ENCODE data around the gene FCGR3B. TPM values are rescaled to one million over a fixed set of nuclear protein-coding genes. Genes with fewer than 3 reads are reported as not detected.
"Not testable (repeated sequence)": the region's sequence is repeated elsewhere in the genome, so short reads cannot be mapped to it uniquely, and the experiment has no call there.

The FCGR3B gene
- total RNA-seq, 1 experiment from 2014 or later = not detected

DNA sequence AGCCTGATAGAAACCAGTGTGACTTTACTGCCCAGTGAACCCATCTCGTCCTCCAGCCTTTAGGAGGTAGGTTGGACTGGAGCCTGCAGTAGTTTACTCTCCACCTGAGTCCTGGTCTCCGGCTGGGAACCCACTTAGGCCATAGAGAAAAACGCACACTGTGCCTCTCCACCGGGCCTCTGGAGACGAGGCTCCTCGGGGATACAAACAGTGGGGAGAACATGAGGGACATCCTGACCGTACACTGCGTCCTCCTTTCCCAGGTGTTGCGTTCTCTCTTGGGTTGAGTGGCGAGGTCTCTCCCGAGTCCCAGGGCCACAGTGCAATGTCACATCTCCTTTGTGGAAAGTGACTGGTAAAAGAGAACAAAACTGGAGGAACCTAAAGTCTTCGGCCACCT lies 26.0 kb downstream of the FCGR3B start:
- ATAC-seq; intact Hi-C loops (cut with micrococcal nuclease; ENCODE audit: unreplicated experiment); H3K27me3 ChIP-seq (ENCODE audit: control insufficient read depth, insufficient read depth, low read length); H3K9me3 ChIP-seq (ENCODE audit: control insufficient read depth, insufficient read depth, low read depth, low read length); H3K4me3 ChIP-seq (ENCODE audit: low read depth in 2 of 2, low read length in 2 of 2); DNase-seq (ENCODE audit: low read depth, low spot score); in situ Hi-C loops (cut with HindIII; ENCODE audit: low pct_unique_long_range_greater_than_20kb, low sequenced_read_pairs); H3K27ac ChIP-seq (ENCODE audit: low read length); H3K36me3 ChIP-seq (ENCODE audit: control insufficient read depth, insufficient read depth, low read length); BruUV-seq (replicated peaks); H3K4me1 ChIP-seq (ENCODE audit: control insufficient read depth, insufficient read depth, low read length); CTCF ChIA-PET; POLR2A ChIA-PET: not testable (repeated sequence)

DNA sequence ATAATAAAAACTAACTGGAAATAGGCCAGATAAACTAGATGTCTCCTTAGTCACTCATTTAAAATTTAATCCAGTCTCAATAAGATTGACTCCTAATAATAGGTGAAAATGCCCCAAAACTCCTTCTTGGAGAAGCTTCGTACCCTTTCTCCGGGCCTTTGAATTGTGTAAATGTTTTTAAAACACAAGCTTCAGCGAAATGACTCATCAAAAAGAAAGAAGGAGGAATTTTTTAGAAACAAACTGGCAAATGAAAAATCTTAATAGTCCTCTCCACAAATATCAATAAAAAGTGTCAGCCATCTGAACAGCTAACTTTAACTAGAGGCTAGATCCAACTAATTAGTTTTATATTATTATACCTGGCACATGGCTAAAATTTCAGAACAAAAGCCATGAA lies 33.9 kb downstream of the FCGR3B start:
- H3K36me3 ChIP-seq (ENCODE audit: control insufficient read depth, insufficient read depth, low read length); POLR2A ChIA-PET; DNase-seq (ENCODE audit: low read depth, low spot score); BruUV-seq (replicated peaks); ATAC-seq; H3K27ac ChIP-seq (ENCODE audit: low read length); CTCF ChIA-PET; H3K4me3 ChIP-seq (ENCODE audit: low read depth in 2 of 2, low read length in 2 of 2); in situ Hi-C loops (cut with HindIII; ENCODE audit: low pct_unique_long_range_greater_than_20kb, low sequenced_read_pairs); H3K4me1 ChIP-seq (ENCODE audit: control insufficient read depth, insufficient read depth, low read length); H3K27me3 ChIP-seq (ENCODE audit: control insufficient read depth, insufficient read depth, low read length); H3K9me3 ChIP-seq (ENCODE audit: control insufficient read depth, insufficient read depth, low read depth, low read length); intact Hi-C loops (cut with micrococcal nuclease; ENCODE audit: unreplicated experiment): not testable (repeated sequence)

DNA sequence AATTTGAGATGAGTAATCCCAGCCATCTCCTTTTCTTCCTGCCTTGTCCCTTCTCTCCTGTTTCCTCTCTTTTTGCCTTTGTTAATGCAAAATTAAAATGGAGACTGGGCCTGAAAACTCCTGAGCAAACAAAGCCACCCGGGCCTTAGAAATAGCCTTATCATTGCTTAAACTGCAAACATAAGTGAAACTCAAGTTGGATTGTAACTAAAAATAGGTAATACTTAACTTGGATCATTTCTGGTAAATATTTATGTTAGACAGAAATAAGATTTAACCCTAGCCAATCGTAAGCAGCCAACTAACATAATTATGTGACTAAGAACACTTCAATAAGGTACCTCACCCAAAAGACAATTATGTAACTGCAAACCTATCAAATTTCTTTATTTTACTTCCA lies 35.4 kb downstream of the FCGR3B start:
- H3K27me3 ChIP-seq (ENCODE audit: control insufficient read depth, insufficient read depth, low read length); CTCF ChIA-PET; intact Hi-C loops (cut with micrococcal nuclease; ENCODE audit: unreplicated experiment); H3K4me1 ChIP-seq (ENCODE audit: control insufficient read depth, insufficient read depth, low read length); H3K36me3 ChIP-seq (ENCODE audit: control insufficient read depth, insufficient read depth, low read length); POLR2A ChIA-PET; in situ Hi-C loops (cut with HindIII; ENCODE audit: low pct_unique_long_range_greater_than_20kb, low sequenced_read_pairs); H3K4me3 ChIP-seq (ENCODE audit: low read depth in 2 of 2, low read length in 2 of 2); DNase-seq (ENCODE audit: low read depth, low spot score); BruUV-seq (replicated peaks); ATAC-seq; H3K9me3 ChIP-seq (ENCODE audit: control insufficient read depth, insufficient read depth, low read depth, low read length); H3K27ac ChIP-seq (ENCODE audit: low read length): not testable (repeated sequence)

DNA sequence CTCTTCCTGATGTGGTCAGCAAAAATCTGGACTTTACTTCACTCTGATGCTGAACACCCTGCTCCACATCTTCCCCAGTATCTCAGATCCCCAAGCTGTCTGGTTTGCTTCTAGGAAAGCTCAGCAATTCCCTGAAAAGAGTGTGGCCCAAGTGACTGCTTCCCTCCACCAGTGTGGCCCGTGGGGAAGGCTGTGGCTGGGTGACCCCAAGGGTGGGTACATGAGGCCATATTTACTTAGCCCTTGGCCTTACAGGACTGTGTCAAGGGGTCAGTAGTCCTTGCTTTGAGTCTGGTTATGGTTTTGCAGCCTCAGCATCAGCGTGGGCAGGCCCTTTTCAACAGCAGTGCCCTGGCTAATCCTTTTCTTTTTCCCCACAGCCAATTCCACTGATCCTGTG lies 35.8 kb downstream of the FCGR3B start:
- POLR2A ChIA-PET; ATAC-seq; H3K27ac ChIP-seq (ENCODE audit: low read length): not testable (repeated sequence)

DNA sequence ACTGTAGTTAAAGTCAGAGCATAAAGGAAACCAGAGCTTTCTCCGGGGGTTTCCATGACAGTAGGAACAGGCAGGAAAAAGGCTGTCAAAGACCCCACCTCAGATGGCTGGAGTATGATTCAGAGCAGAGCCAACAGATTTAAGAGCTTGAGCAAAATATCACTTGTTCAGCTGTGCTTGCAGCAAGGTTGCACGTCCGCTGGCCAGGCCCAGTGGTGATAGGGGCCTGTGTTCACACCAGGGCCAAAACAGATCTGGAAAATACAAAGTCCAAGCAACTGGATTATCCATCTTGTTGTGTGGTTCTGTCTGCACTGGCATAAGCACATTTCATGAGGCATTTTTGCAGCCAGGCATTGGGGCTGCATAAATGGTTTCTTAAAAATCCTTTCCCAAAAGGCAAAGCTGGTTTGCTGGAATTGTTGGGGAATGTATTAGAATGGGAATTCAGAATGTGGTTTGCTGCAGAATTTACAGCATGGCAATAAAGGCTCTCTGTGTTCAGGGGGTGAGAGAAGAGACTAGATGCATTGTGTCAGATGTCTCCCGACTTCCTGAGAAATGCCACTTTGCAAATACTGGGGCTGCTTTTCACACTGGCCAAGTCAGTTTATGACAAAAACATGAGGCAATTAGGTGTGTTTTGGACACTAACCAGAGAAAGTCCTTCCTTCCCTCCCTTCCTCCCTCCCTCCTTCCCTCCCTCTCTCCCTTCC lies 36.5 kb downstream of the FCGR3B start:
- H3K27me3 ChIP-seq (ENCODE audit: control insufficient read depth, insufficient read depth, low read length); H3K9me3 ChIP-seq (ENCODE audit: control insufficient read depth, insufficient read depth, low read depth, low read length); H3K4me3 ChIP-seq (ENCODE audit: low read depth in 2 of 2, low read length in 2 of 2); H3K27ac ChIP-seq (ENCODE audit: low read length); H3K36me3 ChIP-seq (ENCODE audit: control insufficient read depth, insufficient read depth, low read length); BruUV-seq (replicated peaks); H3K4me1 ChIP-seq (ENCODE audit: control insufficient read depth, insufficient read depth, low read length); CTCF ChIA-PET; ATAC-seq; intact Hi-C loops (cut with micrococcal nuclease; ENCODE audit: unreplicated experiment); in situ Hi-C loops (cut with HindIII; ENCODE audit: low pct_unique_long_range_greater_than_20kb, low sequenced_read_pairs); DNase-seq (ENCODE audit: low read depth, low spot score); POLR2A ChIA-PET: not testable (repeated sequence)

More for the DNA sequence above, 35.8 kb downstream of the FCGR3B start:
- DNase-seq (ENCODE audit: low read depth, low spot score); BruUV-seq (replicated peaks); intact Hi-C loops (cut with micrococcal nuclease; ENCODE audit: unreplicated experiment); H3K4me3 ChIP-seq (ENCODE audit: low read depth in 2 of 2, low read length in 2 of 2); H3K27me3 ChIP-seq (ENCODE audit: control insufficient read depth, insufficient read depth, low read length); H3K4me1 ChIP-seq (ENCODE audit: control insufficient read depth, insufficient read depth, low read length); in situ Hi-C loops (cut with HindIII; ENCODE audit: low pct_unique_long_range_greater_than_20kb, low sequenced_read_pairs); H3K9me3 ChIP-seq (ENCODE audit: control insufficient read depth, insufficient read depth, low read depth, low read length); H3K36me3 ChIP-seq (ENCODE audit: control insufficient read depth, insufficient read depth, low read length); CTCF ChIA-PET: not testable (repeated sequence)

DNA sequence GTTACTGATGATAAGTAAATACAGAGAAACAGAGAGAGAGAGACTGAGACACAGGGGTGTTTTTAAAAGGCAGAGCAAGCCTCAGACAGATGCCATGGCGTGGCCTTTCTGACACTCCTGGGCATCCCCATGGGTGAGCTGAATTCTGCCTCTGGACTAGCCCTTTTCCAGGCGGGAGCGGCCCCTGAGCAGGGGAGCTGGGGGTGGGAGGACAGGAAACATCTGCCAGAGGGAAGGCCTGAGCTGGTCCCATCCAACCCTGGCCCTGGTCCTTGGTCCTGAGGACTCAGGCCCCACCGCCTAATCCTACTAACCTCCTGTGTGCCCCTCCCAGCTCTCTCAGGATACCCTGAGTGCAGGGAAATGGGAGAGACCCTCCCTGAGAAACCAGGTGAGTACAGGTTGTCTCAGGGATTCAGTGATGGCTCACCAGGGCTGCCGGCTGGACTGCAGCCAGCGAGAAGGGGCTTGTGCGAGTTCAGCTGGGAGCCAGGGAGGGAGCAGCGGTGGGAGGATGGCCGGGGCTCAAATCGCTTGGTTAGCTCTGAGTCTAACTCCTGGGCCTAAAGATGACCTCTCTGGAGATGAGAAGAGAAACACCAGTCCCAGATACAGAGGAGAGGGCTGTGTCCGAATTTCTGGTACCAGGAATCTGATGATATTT lies 37.8 kb downstream of the FCGR3B start:
- H3K27me3 ChIP-seq (ENCODE audit: control insufficient read depth, insufficient read depth, low read length); intact Hi-C loops (cut with micrococcal nuclease; ENCODE audit: unreplicated experiment); H3K4me1 ChIP-seq (ENCODE audit: control insufficient read depth, insufficient read depth, low read length); CTCF ChIA-PET; in situ Hi-C loops (cut with HindIII; ENCODE audit: low pct_unique_long_range_greater_than_20kb, low sequenced_read_pairs); DNase-seq (ENCODE audit: low read depth, low spot score); H3K36me3 ChIP-seq (ENCODE audit: control insufficient read depth, insufficient read depth, low read length); BruUV-seq (replicated peaks); H3K9me3 ChIP-seq (ENCODE audit: control insufficient read depth, insufficient read depth, low read depth, low read length); POLR2A ChIA-PET; ATAC-seq; H3K27ac ChIP-seq (ENCODE audit: low read length); H3K4me3 ChIP-seq (ENCODE audit: low read depth in 2 of 2, low read length in 2 of 2): not testable (repeated sequence)

DNA sequence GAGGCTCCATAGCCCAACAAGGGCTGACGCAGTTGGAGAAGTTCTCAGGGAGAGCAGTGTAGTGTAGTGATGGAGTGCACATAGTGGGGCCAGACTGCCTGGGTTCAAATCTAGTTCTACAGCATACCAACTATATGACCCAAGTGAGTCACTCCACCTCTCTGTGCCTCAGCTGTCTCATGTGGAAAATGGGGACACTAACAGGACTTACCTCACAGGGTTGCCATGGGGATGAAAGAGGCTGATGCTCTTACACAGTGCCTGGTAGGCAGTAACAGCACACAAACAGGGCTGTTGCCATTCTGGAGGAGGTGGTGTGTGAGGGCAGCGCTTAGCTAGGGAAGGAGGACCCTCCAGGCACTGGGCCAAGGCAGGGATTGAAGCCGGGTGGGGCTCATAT lies 38.4 kb downstream of the FCGR3B start:
- H3K9me3 ChIP-seq (ENCODE audit: control insufficient read depth, insufficient read depth, low read depth, low read length); H3K27me3 ChIP-seq (ENCODE audit: control insufficient read depth, insufficient read depth, low read length); H3K4me1 ChIP-seq (ENCODE audit: control insufficient read depth, insufficient read depth, low read length); DNase-seq (ENCODE audit: low read depth, low spot score); CTCF ChIA-PET; H3K36me3 ChIP-seq (ENCODE audit: control insufficient read depth, insufficient read depth, low read length); intact Hi-C loops (cut with micrococcal nuclease; ENCODE audit: unreplicated experiment); H3K27ac ChIP-seq (ENCODE audit: low read length); POLR2A ChIA-PET; BruUV-seq (replicated peaks); ATAC-seq; in situ Hi-C loops (cut with HindIII; ENCODE audit: low pct_unique_long_range_greater_than_20kb, low sequenced_read_pairs); H3K4me3 ChIP-seq (ENCODE audit: low read depth in 2 of 2, low read length in 2 of 2): not testable (repeated sequence)

Data from Panc1 (cell line).